NT2/D1 (cell line): ENCODE data around the gene FTL.

ENCODE experiments used
- SUZ12 ChIP-seq: IDR thresholded peaks from 2 replicates; pipeline ENCODE4 v1.6.1; 2011; ENCODE audit not compliant: insufficient read length, insufficient read depth; ENCODE audit errors: extremely low read depth
- YY1 ChIP-seq: IDR thresholded peaks from 2 replicates; pipeline ENCODE4 v1.6.1; 2011; ENCODE audit not compliant: insufficient read length, insufficient read depth
- ZNF274 ChIP-seq: IDR thresholded peaks from 2 replicates; pipeline ENCODE4 v1.6.1; 2011; ENCODE audit warnings: mild to moderate bottlenecking, low read depth, low read length

DNA sequence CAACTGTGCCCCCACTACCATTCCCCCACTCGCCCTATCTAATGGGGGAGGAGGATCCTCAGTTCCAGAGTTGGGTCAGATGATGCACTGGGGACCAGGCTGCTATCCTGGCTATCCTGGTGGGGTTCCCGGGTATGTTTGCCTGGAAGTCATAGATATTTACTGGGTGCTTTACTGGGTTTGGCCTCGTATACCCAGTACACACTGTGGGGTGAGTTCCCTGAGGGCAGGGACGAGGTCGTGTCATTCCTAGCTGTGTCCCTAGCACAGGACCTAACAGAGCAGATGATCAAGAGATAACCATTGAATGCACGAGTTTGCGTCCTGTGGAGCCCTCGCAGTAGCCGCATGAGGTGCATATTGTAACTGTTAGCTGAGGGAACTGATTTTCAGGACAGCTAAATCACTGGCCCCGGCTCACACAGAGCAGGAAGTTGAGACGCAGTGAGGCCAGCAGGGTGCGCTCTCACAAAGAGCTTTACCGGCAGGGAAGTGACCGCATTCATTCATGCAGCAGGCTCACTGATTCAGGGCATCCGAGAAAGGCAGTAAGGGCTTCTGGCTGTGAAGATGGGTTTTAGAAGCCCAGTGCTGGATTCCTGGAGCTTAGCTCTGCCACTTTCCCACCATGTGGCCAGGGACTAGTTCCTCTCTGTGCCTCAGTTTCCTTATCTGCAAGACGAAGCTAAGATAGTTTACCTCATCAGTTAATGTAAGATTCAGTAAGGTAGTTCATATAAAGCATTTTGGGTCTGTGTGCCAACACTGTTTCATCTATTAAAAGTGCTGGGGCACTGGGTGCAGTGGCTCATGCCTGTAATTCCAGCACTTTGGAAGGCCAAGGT is 34.6 kb downstream of the FTL start:
- TF ChIP-seq SUZ12 (no peak), ZNF274 (no peak), YY1 (no peak)
